Medulla oblongata (tissue), 1 donor: ENCODE data around the gene SH2D6.
"Not testable (repeated sequence)": the region's sequence is repeated elsewhere in the genome, so short reads cannot be mapped to it uniquely, and the experiment has no call there.

Experiments used
- DNase-seq: peaks from one replicate; pipeline ENCODE4 v3.0.0-alpha.2; 2015; ENCODE audit errors: extremely low spot score

The SH2D6 gene

DNA sequence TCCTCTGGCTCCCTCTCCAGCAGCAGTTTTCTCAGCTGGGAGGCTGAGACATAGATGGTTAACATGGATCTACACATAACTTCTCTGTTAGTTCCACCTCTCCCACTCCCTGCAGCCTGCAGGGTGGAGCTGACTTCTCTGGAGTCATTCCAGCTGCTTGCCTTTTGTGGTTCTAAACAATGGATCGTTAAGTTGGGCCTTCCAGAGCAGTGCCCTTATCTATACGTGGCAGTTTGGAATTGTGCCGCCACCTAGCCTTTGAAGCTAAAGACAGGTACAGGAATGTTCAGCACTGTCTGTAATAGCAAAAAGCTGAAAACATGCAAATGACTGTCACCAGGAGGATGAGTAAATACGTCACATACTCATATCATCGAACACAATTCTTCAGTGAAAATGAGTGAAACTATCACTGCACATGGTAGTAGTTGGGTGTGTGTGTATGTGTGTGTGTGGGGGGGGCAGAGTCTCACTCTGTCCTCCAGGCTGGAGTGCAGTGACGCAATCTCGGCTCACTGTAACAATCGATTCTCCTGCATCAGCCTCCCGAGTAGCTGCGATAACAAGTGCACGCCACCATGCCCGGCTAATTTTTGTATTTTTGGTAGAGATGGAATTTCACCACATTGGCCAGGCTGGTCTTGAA, 50.3 kb downstream of the SH2D6 start:
- no peak for DNase-seq

GRCh38 chr2:85470850-85471800, 52.6 kb downstream of the SH2D6 start:
- no peak for DNase-seq

- DNase-seq: no peak
These were observed 53.7 kb downstream of the SH2D6 start for GRCh38 chr2:85472261-85472660.

- DNase-seq: no peak
These were observed 57.4 kb downstream of the SH2D6 start for GRCh38 chr2:85475799-85476490.

GRCh38 chr2:85476624-85477023, 58.1 kb downstream of the SH2D6 start:
- DNase-seq: no peak

- no peak for DNase-seq
These were observed 59.4 kb downstream of the SH2D6 start for GRCh38 chr2:85477884-85478283.

DNA sequence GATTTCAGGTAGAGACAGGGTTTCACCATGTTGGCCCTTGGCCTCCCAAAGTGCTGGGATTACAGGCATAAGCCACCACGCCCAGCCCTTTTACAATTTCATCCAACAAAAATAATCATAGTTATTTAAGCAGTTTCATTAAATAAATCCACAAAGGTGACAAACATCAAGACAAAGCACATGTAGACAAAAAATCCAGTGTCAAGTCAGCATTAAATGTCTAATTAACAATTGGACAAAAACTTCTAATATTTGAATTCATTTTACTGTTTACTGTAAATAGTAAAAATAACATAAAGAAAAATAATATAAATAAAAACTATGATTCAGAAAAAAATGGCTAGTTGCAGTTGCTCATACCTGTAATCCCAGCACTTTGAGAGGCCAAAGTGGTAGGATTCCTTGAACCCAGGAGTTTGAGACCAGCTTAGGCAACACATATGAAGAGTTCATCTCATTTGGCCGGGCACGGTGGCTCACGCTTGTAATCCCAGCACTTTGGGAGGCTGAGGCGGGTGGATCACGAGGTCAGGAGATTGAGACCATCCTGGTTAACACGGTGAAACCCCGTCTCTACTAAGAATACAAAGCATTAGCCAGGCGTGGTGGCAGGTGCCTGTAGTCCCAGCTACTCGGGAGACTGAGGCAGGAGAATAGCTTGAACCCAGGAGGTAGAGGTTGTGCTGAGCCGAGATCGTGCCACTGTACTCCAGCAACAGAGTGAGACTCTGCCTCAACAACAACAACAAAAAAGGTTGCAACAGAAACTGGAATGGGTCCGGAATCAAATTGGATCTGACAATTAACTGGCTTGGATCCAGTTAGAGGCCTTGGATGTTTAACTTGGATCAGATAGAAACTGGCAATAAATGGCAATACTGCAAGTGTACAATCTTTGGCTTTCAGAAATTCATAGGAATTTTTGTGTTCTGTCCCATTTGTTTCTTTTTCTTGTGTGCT, 63.6 kb downstream of the SH2D6 start:
- DNase-seq: no peak

DNA sequence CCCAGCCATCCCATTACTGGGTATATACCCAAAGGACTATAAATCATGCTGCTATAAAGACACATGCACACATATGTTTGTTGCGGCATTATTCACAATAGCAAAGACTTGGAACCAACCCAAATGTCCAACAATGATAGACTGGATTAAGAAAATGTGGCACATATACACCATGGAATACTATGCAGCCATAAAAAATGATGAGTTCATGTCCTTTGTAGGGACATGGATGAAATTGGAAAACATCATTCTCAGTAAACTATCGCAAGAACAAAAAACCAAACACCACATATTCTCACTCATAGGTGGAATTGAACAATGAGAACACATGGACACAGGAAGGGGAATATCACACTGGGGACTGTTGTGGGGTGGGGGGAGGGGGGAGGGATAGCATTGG, 66.1 kb downstream of the SH2D6 start:
- DNase-seq: not testable (repeated sequence)

GRCh38 chr2:85485815-85486214, 67.3 kb downstream of the SH2D6 start:
- DNase-seq: no peak
